ENCODE measurements around the gene PLEKHA7. TPM values are rescaled to one million over a fixed set of nuclear protein-coding genes. Genes with fewer than 3 reads are reported as not detected.
A peak's percentile ranks its signal among the peaks of the same experiment; 100 is the strongest.

Gene PLEKHA7
- total RNA-seq, 1 donor from 2014 or later: 0.78 TPM

GRCh38 chr11:16778876-16779275 lies 235.3 kb downstream of the PLEKHA7 start:
- DNase-seq (ENCODE audit: low read depth): no peak

GRCh38 chr11:16778286-16778685 lies 235.9 kb downstream of the PLEKHA7 start:
- no peak for DNase-seq (ENCODE audit: low read depth)

GRCh38 chr11:16777613-16777975 lies 236.6 kb downstream of the PLEKHA7 start:
- no peak for DNase-seq (ENCODE audit: low read depth)

- no peak for DNase-seq (ENCODE audit: low read depth)
Measured at GRCh38 chr11:16776711-16777612, 237.3 kb downstream of the PLEKHA7 start.

- no peak for DNase-seq (ENCODE audit: low read depth)
Measured at GRCh38 chr11:16775614-16776283, 238.5 kb downstream of the PLEKHA7 start.

GRCh38 chr11:16774936-16775613 lies 239.1 kb downstream of the PLEKHA7 start:
- DNase-seq (ENCODE audit: low read depth): peak; percentile 34

GRCh38 chr11:16773981-16774935 lies 240.0 kb downstream of the PLEKHA7 start:
- DNase-seq (ENCODE audit: low read depth): no peak

GRCh38 chr11:16772141-16772512 lies 242.1 kb downstream of the PLEKHA7 start:
- DNase-seq (ENCODE audit: low read depth): no peak

- DNase-seq (ENCODE audit: low read depth): no peak
Measured at GRCh38 chr11:16771350-16772140, 242.7 kb downstream of the PLEKHA7 start.

- DNase-seq (ENCODE audit: low read depth): no peak
Measured at GRCh38 chr11:16770016-16770415, 244.2 kb downstream of the PLEKHA7 start.

- DNase-seq (ENCODE audit: low read depth): no peak
Measured at GRCh38 chr11:16769386-16769785, 244.8 kb downstream of the PLEKHA7 start.

GRCh38 chr11:16767957-16768356 lies 246.3 kb downstream of the PLEKHA7 start:
- no peak for DNase-seq (ENCODE audit: low read depth)

GRCh38 chr11:16767137-16767536 lies 247.1 kb downstream of the PLEKHA7 start:
- DNase-seq (ENCODE audit: low read depth): no peak

GRCh38 chr11:16764888-16765287 lies 249.3 kb downstream of the PLEKHA7 start:
- no peak for DNase-seq (ENCODE audit: low read depth)

GRCh38 chr11:16763746-16764145 lies 250.5 kb downstream of the PLEKHA7 start:
- no peak for DNase-seq (ENCODE audit: low read depth)

GRCh38 chr11:16759857-16760508 lies 254.2 kb downstream of the PLEKHA7 start:
- no peak for DNase-seq (ENCODE audit: low read depth)

GRCh38 chr11:16758382-16759024 lies 255.7 kb downstream of the PLEKHA7 start:
- DNase-seq (ENCODE audit: low read depth): no peak

GRCh38 chr11:16750417-16750816 lies 263.8 kb downstream of the PLEKHA7 start:
- no peak for DNase-seq (ENCODE audit: low read depth)

- no peak for DNase-seq (ENCODE audit: low read depth)
Measured at GRCh38 chr11:16749666-16750065, 264.5 kb downstream of the PLEKHA7 start.
